GM21529 (cell line): ENCODE measurements around the gene DCHS2.

Source experiments
- ATAC-seq: cut with Tn5 transposase; IDR thresholded peaks from one replicate; pipeline ENCODE4 v1.9.1; 2021; ENCODE audit not compliant: unreplicated experiment

DCHS2 gene

GRCh38 chr4:154489558-154490233, 1.9 kb downstream of the DCHS2 start:
- no peak for ATAC-seq

GRCh38 chr4:154487145-154487544, 4.5 kb downstream of the DCHS2 start:
- no peak for ATAC-seq

- ATAC-seq, result peak; percentile 98
Measured at GRCh38 chr4:154485127-154485773, 6.3 kb downstream of the DCHS2 start.

- peak; percentile 37 for ATAC-seq
Measured at GRCh38 chr4:154478547-154478946, 13.1 kb downstream of the DCHS2 start.

GRCh38 chr4:154478128-154478527, 13.5 kb downstream of the DCHS2 start:
- ATAC-seq, result peak; percentile 87

GRCh38 chr4:154476232-154476631, 15.4 kb downstream of the DCHS2 start:
- ATAC-seq, result no peak

- no peak for ATAC-seq
Measured at GRCh38 chr4:154475820-154476219, 15.8 kb downstream of the DCHS2 start.

GRCh38 chr4:154473497-154473896, 18.1 kb downstream of the DCHS2 start:
- no peak for ATAC-seq

- no peak for ATAC-seq
Measured at GRCh38 chr4:154472858-154473257, 18.7 kb downstream of the DCHS2 start.

GRCh38 chr4:154471526-154472331, 19.9 kb downstream of the DCHS2 start:
- ATAC-seq, result peak; percentile 69

GRCh38 chr4:154471032-154471431, 20.6 kb downstream of the DCHS2 start:
- ATAC-seq, result peak; percentile 71

GRCh38 chr4:154467886-154468285, 23.7 kb downstream of the DCHS2 start:
- ATAC-seq, result no peak

- ATAC-seq, result no peak
Measured at GRCh38 chr4:154466336-154466735, 25.3 kb downstream of the DCHS2 start.

- ATAC-seq, result no peak
Measured at GRCh38 chr4:154465085-154465484, 26.5 kb downstream of the DCHS2 start.

- ATAC-seq, result no peak
Measured at GRCh38 chr4:154464654-154465053, 26.9 kb downstream of the DCHS2 start.

GRCh38 chr4:154462081-154462810, 29.4 kb downstream of the DCHS2 start:
- no peak for ATAC-seq

- no peak for ATAC-seq
Measured at GRCh38 chr4:154457471-154457870, 34.1 kb downstream of the DCHS2 start.

GRCh38 chr4:154456889-154457288, 34.7 kb downstream of the DCHS2 start:
- ATAC-seq, result no peak

- ATAC-seq, result no peak
Measured at GRCh38 chr4:154456240-154456639, 35.4 kb downstream of the DCHS2 start.

GRCh38 chr4:154455111-154455510, 36.5 kb downstream of the DCHS2 start:
- no peak for ATAC-seq

GRCh38 chr4:154454710-154455109, 36.9 kb downstream of the DCHS2 start:
- no peak for ATAC-seq
